ENCODE results near the gene PKNOX2.

DNA sequence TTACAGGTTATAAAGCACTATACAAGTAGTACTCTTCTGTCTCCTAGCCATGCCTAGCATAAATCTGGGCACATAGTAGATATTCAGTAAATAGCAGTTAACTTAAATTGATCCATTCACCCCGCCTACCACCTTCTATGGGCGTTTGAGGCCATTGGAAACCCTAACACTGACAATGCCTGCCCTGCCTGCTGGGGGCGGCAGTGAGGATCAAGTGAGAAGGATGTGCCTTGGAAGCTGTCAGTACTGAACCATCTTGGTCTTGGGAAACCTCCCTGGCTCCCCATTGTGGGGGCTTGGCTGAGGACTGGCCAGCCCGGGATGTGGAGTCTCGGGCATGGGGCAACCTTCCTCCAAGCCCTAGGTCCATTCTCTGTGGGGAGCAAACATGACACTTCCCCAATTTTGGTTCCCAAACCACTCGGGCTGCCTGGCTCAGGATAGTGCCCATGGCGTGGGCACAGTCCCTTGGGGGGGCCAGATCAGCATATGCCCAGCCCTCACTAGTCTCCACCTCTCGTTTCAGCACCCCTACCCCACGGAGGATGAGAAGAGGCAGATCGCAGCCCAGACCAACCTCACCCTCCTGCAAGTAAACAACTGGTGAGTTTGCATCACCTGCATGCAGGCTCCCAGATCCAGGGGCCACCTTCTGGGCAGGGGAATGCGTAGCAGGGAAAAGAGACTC, 264.1 kb downstream of the PKNOX2 start:
- TF ChIP-seq, protein P1, sequence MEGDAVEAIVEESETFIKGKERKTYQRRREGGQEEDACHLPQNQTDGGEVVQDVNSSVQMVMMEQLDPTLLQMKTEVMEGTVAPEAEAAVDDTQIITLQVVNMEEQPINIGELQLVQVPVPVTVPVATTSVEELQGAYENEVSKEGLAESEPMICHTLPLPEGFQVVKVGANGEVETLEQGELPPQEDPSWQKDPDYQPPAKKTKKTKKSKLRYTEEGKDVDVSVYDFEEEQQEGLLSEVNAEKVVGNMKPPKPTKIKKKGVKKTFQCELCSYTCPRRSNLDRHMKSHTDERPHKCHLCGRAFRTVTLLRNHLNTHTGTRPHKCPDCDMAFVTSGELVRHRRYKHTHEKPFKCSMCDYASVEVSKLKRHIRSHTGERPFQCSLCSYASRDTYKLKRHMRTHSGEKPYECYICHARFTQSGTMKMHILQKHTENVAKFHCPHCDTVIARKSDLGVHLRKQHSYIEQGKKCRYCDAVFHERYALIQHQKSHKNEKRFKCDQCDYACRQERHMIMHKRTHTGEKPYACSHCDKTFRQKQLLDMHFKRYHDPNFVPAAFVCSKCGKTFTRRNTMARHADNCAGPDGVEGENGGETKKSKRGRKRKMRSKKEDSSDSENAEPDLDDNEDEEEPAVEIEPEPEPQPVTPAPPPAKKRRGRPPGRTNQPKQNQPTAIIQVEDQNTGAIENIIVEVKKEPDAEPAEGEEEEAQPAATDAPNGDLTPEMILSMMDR (IDR thresholded peaks at IDR 0.05), result no peak
- TF ChIP-seq EP300 (IDR thresholded peaks at IDR 0.05), result no peak

Data from sigmoid colon (tissue), 4 donors.